Panc1 (cell line): ENCODE results near the gene MAPKBP1. TPM values are rescaled to one million over a fixed set of nuclear protein-coding genes. Genes with fewer than 3 reads are reported as not detected.

Experiments
- ATAC-seq: fragments of 200-7000 bp; cut with Tn5 transposase; 2 replicates; pipeline ENCODE4 v1.9.1; 2020; ENCODE audit warnings: mild to moderate bottlenecking, moderate library complexity
- BruUV-seq: library from RNA; stranded (reverse); fragments of 400-500 nt; replicated peaks from 2 replicates; lab custom pipeline; 2021; lab: Mats Ljungman, UMichigan
- CTCF ChIA-PET: fragments of 300-600 bp; sonication (Branson Sonifier 250); formaldehyde crosslinking; loops from one replicate; lab custom pipeline; 2022; ENCODE audit warnings: antibody characterized with exemption; lab: Charles Lee
- POLR2A ChIA-PET: fragments of 300-600 bp; sonication (Branson Sonifier 250); formaldehyde crosslinking; loops from one replicate; lab custom pipeline; 2022; ENCODE audit warnings: antibody characterized with exemption; lab: Charles Lee
- DNase-seq: peaks from one replicate; pipeline ENCODE4 v3.0.0-alpha.2; 2010; ENCODE audit warnings: low read depth, low spot score
- H3K27ac ChIP-seq: 2 replicates; pipeline ENCODE4 v1.5.1; 2011; ENCODE audit warnings: mild to moderate bottlenecking, low read length, inconsistent platforms
- H3K27me3 ChIP-seq: fragments of 200-500 bp; sonication (Bioruptor generic); 2 replicates; pipeline ENCODE4 v1.6.0; 2014; ENCODE audit warnings: low read length, inconsistent platforms; ENCODE audit not compliant: control insufficient read depth, insufficient read depth
- H3K36me3 ChIP-seq: fragments of 200-500 bp; sonication (Bioruptor generic); 2 replicates; pipeline ENCODE4 v1.5.1; 2014; ENCODE audit warnings: inconsistent platforms, mild to moderate bottlenecking, low read length, moderate library complexity; ENCODE audit not compliant: control insufficient read depth, insufficient read depth
- H3K4me1 ChIP-seq: 2 replicates; pipeline ENCODE4 v1.5.1; 2011; ENCODE audit warnings: inconsistent platforms, mild to moderate bottlenecking, low read length, moderate library complexity; ENCODE audit not compliant: control insufficient read depth, insufficient read depth
- H3K4me3 ChIP-seq, 2 experiments: 2 replicates each; pipeline ENCODE4 v1.5.1; 2011 to 2012; ENCODE audit warnings: low read depth in 2 of 2, low read length in 2 of 2, mild to moderate bottlenecking in 2 of 2, inconsistent platforms in 1 of 2, moderate library complexity in 1 of 2
- H3K9me3 ChIP-seq: fragments of 200-500 bp; sonication (Bioruptor generic); 2 replicates; pipeline ENCODE4 v1.5.1; 2014; ENCODE audit warnings: low read depth, mild to moderate bottlenecking, inconsistent platforms, low read length, moderate library complexity; ENCODE audit not compliant: control insufficient read depth, insufficient read depth
- CTCF ChIP-seq: fragments of 450-650 bp; IDR thresholded peaks from 2 replicates; pipeline ENCODE4 v1.5.1; 2017; ENCODE audit warnings: mild to moderate bottlenecking
- POLR2AphosphoS5 ChIP-seq: IDR thresholded peaks from 2 replicates; pipeline ENCODE4 v1.6.1; 2012; ENCODE audit warnings: mild to moderate bottlenecking, low read depth, low read length, moderate library complexity
- REST ChIP-seq, 2 experiments: IDR thresholded peaks; 2 replicates each; pipeline ENCODE4 v1.6.1; 2011 to 2012; ENCODE audit warnings: low read depth in 2 of 2, control low read depth in 1 of 2, low read length in 1 of 2, mild to moderate bottlenecking in 1 of 2, moderate library complexity in 1 of 2; ENCODE audit not compliant: insufficient read depth in 1 of 2
- SIN3A ChIP-seq: IDR thresholded peaks from 2 replicates; pipeline ENCODE4 v1.6.1; 2012; ENCODE audit warnings: low read depth, mild to moderate bottlenecking, low read length, moderate library complexity, borderline replicate concordance; ENCODE audit not compliant: insufficient read depth
- TCF7L2 ChIP-seq: IDR thresholded peaks from 2 replicates; pipeline ENCODE4 v1.6.1; 2011; ENCODE audit warnings: mild to moderate bottlenecking, low read depth, low read length, inconsistent platforms
- in situ Hi-C: cut with HindIII; loops from 2 replicates; pipeline ENCODE4 v1.10.0; 2016; ENCODE audit warnings: low sequenced_read_pairs, low pct_unique_long_range_greater_than_20kb
- intact Hi-C: fragments of 100-400 bp; cut with micrococcal nuclease; formaldehyde crosslinking; loops from one replicate; pipeline ENCODE4 v1.10.0; 2022; ENCODE audit not compliant: unreplicated experiment
- total RNA-seq: library from RNA; stranded (reverse); gene quantifications from one replicate; pipeline ENCODE4 v1.2.1, GENCODE V29; 2021; ENCODE audit not compliant: unreplicated experiment

Gene MAPKBP1
- total RNA-seq, 1 experiment from 2014 or later, result 38.4 TPM

DNA sequence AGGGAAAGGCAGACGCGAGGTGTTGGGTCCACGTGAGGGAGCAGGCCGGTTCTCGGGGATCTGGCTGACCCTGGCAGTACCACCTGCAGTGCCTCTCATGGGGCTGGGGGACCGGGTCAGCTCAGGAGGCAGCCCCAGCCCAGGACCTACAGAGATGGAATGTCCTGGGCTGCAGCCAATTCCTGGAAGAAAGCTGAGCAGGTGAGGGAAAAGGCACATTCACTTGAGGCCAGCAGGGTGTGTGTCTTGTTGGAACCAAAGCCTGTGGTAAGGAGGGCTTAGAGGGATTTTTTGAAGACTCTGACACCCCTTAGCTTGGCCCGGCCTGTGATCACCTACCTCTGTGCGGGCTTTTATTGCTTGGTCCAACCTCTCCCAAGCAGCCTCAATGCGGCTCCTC, 80.2 kb downstream of the MAPKBP1 start:
- CTCF ChIA-PET, result no interaction called here
- ATAC-seq (no peak), DNase-seq (no peak)
- in situ Hi-C loops (no loop called here), intact Hi-C loops (no loop called here)
- H3K4me3 ChIP-seq, result no peak overlapping the region
- no peaks in the 10 kb centered on the region for H3K9me3 ChIP-seq
- POLR2A ChIA-PET, result no interaction called here
- BruUV-seq, result no TSS peak
- no peaks in the 10 kb centered on the region for H3K4me1 ChIP-seq
- no peaks in the 10 kb centered on the region for H3K36me3 ChIP-seq
- no peak for TF ChIP-seq TCF7L2
- no peak for TF ChIP-seq CTCF
- TF ChIP-seq SIN3A, result no peak
- TF ChIP-seq POLR2AphosphoS5, result no peak
- no peak for TF ChIP-seq REST (IDR thresholded peaks at IDR 0.05; ENCODE audit: insufficient read depth in 1 of 2, low read depth in 2 of 2, low read length in 1 of 2)
- no peak overlapping the region for H3K27ac ChIP-seq
- H3K27me3 ChIP-seq, result no peaks in the 10 kb centered on the region

GRCh38 chr15:41855261-41855961, 81.1 kb downstream of the MAPKBP1 start:
- H3K27me3 ChIP-seq, result no peaks in the 10 kb centered on the region
- no peak for DNase-seq
- H3K4me1 ChIP-seq, result no peaks in the 10 kb centered on the region
- H3K4me3 ChIP-seq, result no peak overlapping the region
- no TSS peak for BruUV-seq
- no peak overlapping the region for H3K27ac ChIP-seq
- TF ChIP-seq SIN3A (no peak), TCF7L2 (no peak), POLR2AphosphoS5 (no peak), CTCF (no peak), REST (IDR thresholded peaks at IDR 0.05; ENCODE audit: insufficient read depth in 1 of 2, low read depth in 2 of 2, low read length in 1 of 2) (no peak)
- in situ Hi-C loops (no loop called here), intact Hi-C loops (no loop called here)
- H3K36me3 ChIP-seq, result no peaks in the 10 kb centered on the region
- H3K9me3 ChIP-seq, result no peaks in the 10 kb centered on the region
- no peak for ATAC-seq
- POLR2A ChIA-PET, result no interaction called here
- CTCF ChIA-PET, result no interaction called here
